Cardiac fibroblast (primary cell): ENCODE measurements around the gene FYCO1.

Source experiments
- DNase-seq, 2 donors: peaks; one replicate each; pipeline versions ENCODE4 v3.0.0 to v3.0.0-alpha.2; 2010; ENCODE audit warnings: low read depth in 2 of 2
- H3K4me3 ChIP-seq, 2 donors: replicated peaks in 1 of 2; 1 replicate in 1 of 2; 2 replicates in 1 of 2; pipeline ENCODE4 v1.5.1; 2011; ENCODE audit warnings: low read depth in 2 of 2, low read length in 2 of 2, mild to moderate bottlenecking in 2 of 2, moderate library complexity in 1 of 2
- TF ChIP-seq, protein P1 (sequence below): IDR thresholded peaks from one replicate; pipeline ENCODE4 v1.5.1; 2011; ENCODE audit warnings: low read depth, mild to moderate bottlenecking, low read length, inconsistent platforms

The FYCO1 gene

DNA sequence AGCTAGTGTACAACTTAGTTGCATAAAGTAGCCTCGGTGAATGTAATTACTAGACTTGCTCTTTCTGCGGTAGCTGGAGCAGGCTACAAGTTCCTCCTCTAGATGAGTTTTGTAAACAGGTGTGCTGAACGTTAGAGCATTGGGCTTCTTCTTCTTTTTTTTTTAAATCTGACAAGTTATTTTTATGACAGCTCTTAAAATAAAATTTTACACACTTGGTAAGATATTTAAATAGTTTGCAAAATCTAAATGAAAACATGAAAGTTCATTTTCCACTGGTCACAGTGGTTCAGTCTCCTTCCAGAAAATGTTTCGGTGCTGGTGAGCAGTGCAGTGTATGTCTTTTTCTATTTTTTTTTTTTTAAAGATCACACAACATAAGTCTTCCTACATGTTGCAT, 106.3 kb downstream of the FYCO1 start:
- TF ChIP-seq, protein P1, sequence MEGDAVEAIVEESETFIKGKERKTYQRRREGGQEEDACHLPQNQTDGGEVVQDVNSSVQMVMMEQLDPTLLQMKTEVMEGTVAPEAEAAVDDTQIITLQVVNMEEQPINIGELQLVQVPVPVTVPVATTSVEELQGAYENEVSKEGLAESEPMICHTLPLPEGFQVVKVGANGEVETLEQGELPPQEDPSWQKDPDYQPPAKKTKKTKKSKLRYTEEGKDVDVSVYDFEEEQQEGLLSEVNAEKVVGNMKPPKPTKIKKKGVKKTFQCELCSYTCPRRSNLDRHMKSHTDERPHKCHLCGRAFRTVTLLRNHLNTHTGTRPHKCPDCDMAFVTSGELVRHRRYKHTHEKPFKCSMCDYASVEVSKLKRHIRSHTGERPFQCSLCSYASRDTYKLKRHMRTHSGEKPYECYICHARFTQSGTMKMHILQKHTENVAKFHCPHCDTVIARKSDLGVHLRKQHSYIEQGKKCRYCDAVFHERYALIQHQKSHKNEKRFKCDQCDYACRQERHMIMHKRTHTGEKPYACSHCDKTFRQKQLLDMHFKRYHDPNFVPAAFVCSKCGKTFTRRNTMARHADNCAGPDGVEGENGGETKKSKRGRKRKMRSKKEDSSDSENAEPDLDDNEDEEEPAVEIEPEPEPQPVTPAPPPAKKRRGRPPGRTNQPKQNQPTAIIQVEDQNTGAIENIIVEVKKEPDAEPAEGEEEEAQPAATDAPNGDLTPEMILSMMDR, result no peak
- DNase-seq, result no peak
- H3K4me3 ChIP-seq, result no peak overlapping the region

DNA sequence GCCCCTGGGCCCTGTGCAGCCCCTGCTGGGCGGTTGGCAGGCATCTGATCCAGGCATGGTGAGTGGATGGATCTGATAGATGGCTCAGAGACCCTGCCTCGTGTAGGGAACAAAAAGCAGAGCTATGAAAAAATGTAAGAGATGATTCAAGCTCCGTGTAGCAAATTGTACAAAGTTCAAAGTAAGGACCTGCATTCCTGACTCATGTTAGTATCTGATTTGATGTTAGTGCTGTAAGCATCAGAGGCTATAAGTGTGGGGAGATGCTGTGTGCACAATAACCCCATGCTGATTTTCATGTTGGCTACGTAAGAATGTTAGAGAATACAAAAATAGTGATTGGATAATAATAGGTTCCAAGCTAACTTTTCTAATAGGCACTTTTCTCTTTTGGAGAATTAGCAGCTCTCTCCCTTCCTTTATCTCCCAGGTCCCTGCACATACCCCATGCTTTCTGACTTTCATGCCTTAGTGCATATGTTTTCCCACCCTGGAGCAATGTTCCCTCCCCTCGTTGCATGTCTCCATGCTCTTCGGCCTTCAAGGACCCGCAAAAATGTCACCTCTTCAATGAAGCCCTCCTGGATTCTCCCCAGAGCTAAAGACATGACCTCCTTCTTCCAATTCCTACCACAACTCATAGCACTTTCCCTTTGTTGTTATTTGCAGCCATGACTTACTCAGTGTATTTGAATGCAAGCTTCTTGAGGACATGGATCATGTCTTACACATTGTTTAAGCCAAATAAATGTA, 107.7 kb downstream of the FYCO1 start:
- no peak overlapping the region for H3K4me3 ChIP-seq
- TF ChIP-seq, protein P1, result no peak
- no peak for DNase-seq

DNA sequence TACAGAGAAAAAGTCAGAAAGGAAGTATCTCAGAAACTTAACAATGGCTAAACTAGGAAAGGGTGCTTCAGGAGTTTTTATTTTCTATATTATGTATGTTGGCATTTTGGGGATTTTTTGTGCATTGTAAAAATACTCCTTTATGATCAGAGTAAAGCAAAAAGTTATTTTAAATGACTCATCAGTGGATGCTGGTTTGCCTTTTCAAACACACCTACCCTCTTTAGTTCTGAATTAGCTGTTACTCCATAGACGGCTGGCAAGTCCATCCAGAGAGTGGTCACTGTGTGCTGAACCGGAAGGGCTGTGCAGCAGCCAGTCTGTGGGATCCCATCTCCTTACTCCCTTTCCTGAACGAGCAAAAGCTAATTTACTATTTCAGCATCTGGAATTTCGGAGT, 108.3 kb downstream of the FYCO1 start:
- DNase-seq, result no peak
- TF ChIP-seq, protein P1, result no peak
- no peak overlapping the region for H3K4me3 ChIP-seq

DNA sequence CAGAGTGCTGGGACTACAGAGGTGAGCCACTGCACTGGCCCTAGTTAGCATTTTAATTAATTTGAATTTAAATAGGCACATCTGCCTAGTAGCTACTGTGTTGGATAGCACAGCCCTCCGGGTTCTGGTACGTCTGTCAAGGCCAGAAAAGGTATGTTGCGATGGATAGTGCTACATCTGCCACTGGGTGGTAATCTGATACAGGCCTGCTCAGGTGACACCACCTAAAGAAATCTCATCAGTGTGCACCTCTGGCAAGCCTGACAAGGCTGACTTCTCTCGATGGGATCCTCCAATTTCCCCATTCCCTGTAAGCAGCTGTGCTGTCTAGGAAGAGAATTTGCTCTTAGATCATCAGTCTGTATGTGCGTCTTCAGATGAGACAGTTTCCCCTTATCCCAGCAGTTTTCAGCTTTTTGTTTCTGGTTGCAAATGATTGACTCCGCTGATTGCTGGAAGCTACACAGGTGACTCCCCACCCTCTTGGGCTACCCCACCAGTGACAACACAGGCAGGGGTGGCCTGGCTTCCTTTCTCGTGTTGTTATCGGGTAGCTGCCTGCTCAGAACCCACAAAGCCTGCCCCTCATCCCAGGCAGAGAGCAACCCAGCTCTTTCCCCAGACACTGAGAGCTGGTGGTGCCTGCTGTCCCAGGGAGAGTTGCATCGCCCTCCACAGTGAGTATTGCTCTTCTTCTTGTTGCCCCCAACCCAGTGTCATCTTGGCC, 109.5 kb downstream of the FYCO1 start, which contains the start of gene CCR9:
TSS of gene CCR9 (plus strand) at position 565 of the 727 bp plus-strand sequence. CDS start 8,391 bp downstream, outside the sequence.
- TF ChIP-seq, protein P1, result no peak
- no peak for DNase-seq
- H3K4me3 ChIP-seq, result no peak within 1 kb of the TSS

DNA sequence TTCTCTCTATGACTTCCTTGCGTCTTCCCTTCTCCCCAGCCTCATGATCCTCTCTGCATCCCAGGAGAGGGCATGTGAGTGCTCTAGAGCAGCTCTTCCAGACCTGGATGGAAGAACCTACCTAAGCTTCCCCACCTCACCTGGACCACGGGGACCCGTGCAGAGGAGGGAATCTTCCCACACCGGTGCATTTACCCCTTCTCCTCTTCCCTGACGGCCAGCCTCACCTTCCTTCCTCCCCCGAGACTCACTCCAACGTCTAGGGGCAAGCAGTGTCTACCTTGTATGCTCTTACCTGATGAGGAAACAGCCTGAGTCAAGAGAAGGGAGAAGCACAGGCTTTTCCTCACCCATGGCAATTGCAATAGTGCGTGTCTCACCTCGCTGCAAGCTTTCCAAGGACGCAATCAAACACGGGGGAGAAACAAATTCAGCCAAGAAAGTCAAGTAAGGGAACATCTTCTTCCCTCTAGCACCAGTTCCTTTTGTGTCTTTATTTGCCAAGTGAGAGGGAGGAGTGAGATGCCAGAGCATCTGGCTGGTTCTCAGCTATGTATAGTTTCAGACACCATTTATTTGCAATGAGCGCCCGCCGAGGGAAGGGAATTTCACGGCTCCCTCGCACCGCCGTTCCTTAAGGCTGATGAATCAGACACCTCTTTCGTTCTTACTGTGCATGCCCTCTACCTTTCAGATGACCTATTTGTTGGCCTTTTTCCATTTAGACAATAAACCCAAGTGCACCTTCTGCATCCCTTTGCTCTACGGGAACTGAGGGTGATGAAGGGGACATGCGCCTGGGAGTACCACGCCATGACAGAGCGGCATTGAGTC, 111.0 kb downstream of the FYCO1 start:
- TF ChIP-seq, protein P1, result no peak
- no peak overlapping the region for H3K4me3 ChIP-seq
- no peak for DNase-seq
